GM18520 (cell line): ENCODE results near the gene RPL37A.
"Not testable (repeated sequence)": the region's sequence is repeated elsewhere in the genome, so short reads cannot be mapped to it uniquely, and the experiment has no call there.

ENCODE experiments used
- ATAC-seq: cut with Tn5 transposase; IDR thresholded peaks from one replicate; pipeline ENCODE4 v1.9.1; 2021; ENCODE audit not compliant: unreplicated experiment

Gene RPL37A

GRCh38 chr2:216516730-216517350, 18.2 kb downstream of the RPL37A start:
- no peak for ATAC-seq

GRCh38 chr2:216517447-216518225, 19.0 kb downstream of the RPL37A start:
- ATAC-seq: no peak

GRCh38 chr2:216518566-216519119, 20.0 kb downstream of the RPL37A start:
- ATAC-seq: not testable (repeated sequence)

GRCh38 chr2:216519154-216519762, 20.6 kb downstream of the RPL37A start:
- ATAC-seq: peak; percentile 48

GRCh38 chr2:216520112-216520511, 21.5 kb downstream of the RPL37A start:
- no peak for ATAC-seq

GRCh38 chr2:216522892-216523502, 24.4 kb downstream of the RPL37A start:
- no peak for ATAC-seq

- no peak for ATAC-seq
Measured at GRCh38 chr2:216525972-216526371, 27.3 kb downstream of the RPL37A start.

GRCh38 chr2:216526939-216527338, 28.3 kb downstream of the RPL37A start:
- ATAC-seq: no peak

- ATAC-seq: no peak
Measured at GRCh38 chr2:216527600-216527999, 29.0 kb downstream of the RPL37A start.

- no peak for ATAC-seq
Measured at GRCh38 chr2:216532562-216532961, 33.9 kb downstream of the RPL37A start.

- no peak for ATAC-seq
Measured at GRCh38 chr2:216533609-216534008, 35.0 kb downstream of the RPL37A start.

- ATAC-seq: no peak
Measured at GRCh38 chr2:216534809-216535208, 36.2 kb downstream of the RPL37A start.

GRCh38 chr2:216535454-216535995, 36.9 kb downstream of the RPL37A start:
- ATAC-seq: no peak

- no peak for ATAC-seq
Measured at GRCh38 chr2:216536734-216537210, 38.1 kb downstream of the RPL37A start.

- no peak for ATAC-seq
Measured at GRCh38 chr2:216537366-216537765, 38.7 kb downstream of the RPL37A start.

GRCh38 chr2:216538538-216538937, 39.9 kb downstream of the RPL37A start:
- ATAC-seq: no peak

- no peak for ATAC-seq
Measured at GRCh38 chr2:216539120-216539519, 40.5 kb downstream of the RPL37A start.

GRCh38 chr2:216539791-216540241, 41.2 kb downstream of the RPL37A start:
- ATAC-seq: no peak

GRCh38 chr2:216540920-216541319, 42.3 kb downstream of the RPL37A start:
- ATAC-seq: no peak

- no peak for ATAC-seq
Measured at GRCh38 chr2:216541505-216541904, 42.9 kb downstream of the RPL37A start.

GRCh38 chr2:216545359-216545758, 46.7 kb downstream of the RPL37A start:
- ATAC-seq: no peak
